Ectodermal cell (in vitro differentiated cells): ENCODE data around the gene SLC1A2.

Experiments used
- H3K27ac ChIP-seq: 2 replicates; pipeline ENCODE4 v1.7.0; 2013; ENCODE audit warnings: mild to moderate bottlenecking, low read depth, low read length; ENCODE audit not compliant: insufficient read depth, poor library complexity, severe bottlenecking
- H3K27me3 ChIP-seq: 2 replicates; pipeline ENCODE4 v1.7.0; 2013; ENCODE audit warnings: mild to moderate bottlenecking, low read length; ENCODE audit not compliant: insufficient read depth, control insufficient read depth, poor library complexity, severe bottlenecking
- H3K36me3 ChIP-seq: one replicate; pipeline ENCODE4 v1.7.0; 2013; ENCODE audit warnings: low read length; ENCODE audit not compliant: control insufficient read depth, insufficient read depth
- H3K4me1 ChIP-seq: one replicate; pipeline ENCODE4 v1.7.0; 2013; ENCODE audit warnings: low read length; ENCODE audit not compliant: control insufficient read depth, insufficient read depth
- H3K4me3 ChIP-seq: 2 replicates; pipeline ENCODE4 v1.7.0; 2013; ENCODE audit warnings: low read depth, low read length, control low read depth; ENCODE audit not compliant: insufficient read depth
- H3K9me3 ChIP-seq: 2 replicates; pipeline ENCODE4 v1.7.0; 2013; ENCODE audit warnings: mild to moderate bottlenecking, low read length, moderate library complexity; ENCODE audit not compliant: control insufficient read depth
- WGBS, 2 experiments: methylation state at CpG; one replicate each; pipeline ENCODE4 v1.1.7; 2013; ENCODE audit warnings: missing lambda C conversion rate in 2 of 2; 5-methylcytosine and 5-hydroxymethylcytosine counted together

SLC1A2 gene

GRCh38 chr11:35318309-35318708 lies 101.0 kb downstream of the SLC1A2 start:
- H3K9me3 ChIP-seq = no peaks in the 10 kb centered on the region
- no peaks in the 10 kb centered on the region for H3K4me1 ChIP-seq
- H3K4me3 ChIP-seq = no peak overlapping the region
- no peaks in the 10 kb centered on the region for H3K36me3 ChIP-seq
- H3K27ac ChIP-seq = no peak overlapping the region
- no peaks in the 10 kb centered on the region for H3K27me3 ChIP-seq
- 90 to 91% methylated on average over 1 of the region's 1 CpG for WGBS, 2 experiments

GRCh38 chr11:35317253-35317652 lies 102.1 kb downstream of the SLC1A2 start:
- H3K27me3 ChIP-seq = no peaks in the 10 kb centered on the region
- no peak overlapping the region for H3K4me3 ChIP-seq
- 91% methylated on average over 7 of the region's 7 CpGs for WGBS, 2 experiments
- H3K27ac ChIP-seq = no peak overlapping the region
- no peaks in the 10 kb centered on the region for H3K4me1 ChIP-seq
- H3K36me3 ChIP-seq = no peaks in the 10 kb centered on the region
- no peaks in the 10 kb centered on the region for H3K9me3 ChIP-seq

- Histone ChIP-seq H3K27me3 (no peaks in the 10 kb centered on the region), H3K9me3 (no peaks in the 10 kb centered on the region)
- 95 to 97% methylated on average over 2 of the region's 2 CpGs for WGBS, 2 experiments
Observed at GRCh38 chr11:35316161-35316560, 103.2 kb downstream of the SLC1A2 start.

GRCh38 chr11:35313760-35314153 lies 105.6 kb downstream of the SLC1A2 start:
- Histone ChIP-seq H3K9me3 (no peaks in the 10 kb centered on the region), H3K4me1 (no peaks in the 10 kb centered on the region), H3K27ac (no peak overlapping the region), H3K36me3 (no peaks in the 10 kb centered on the region), H3K4me3 (no peak overlapping the region), H3K27me3 (no peaks in the 10 kb centered on the region)
- WGBS, 2 experiments = 87 to 96% methylated on average over 1 of the region's 1 CpG

More at GRCh38 chr11:35316161-35316560, 103.2 kb downstream of the SLC1A2 start:
- no peaks in the 10 kb centered on the region for H3K4me1 ChIP-seq
- no peaks in the 10 kb centered on the region for H3K36me3 ChIP-seq
- no peak overlapping the region for H3K27ac ChIP-seq
- H3K4me3 ChIP-seq = no peak overlapping the region

- WGBS, 2 experiments = 83 to 91% methylated on average over 6 to 7 of the region's 7 CpGs
- no peaks in the 10 kb centered on the region for H3K36me3 ChIP-seq
- no peaks in the 10 kb centered on the region for H3K9me3 ChIP-seq
- no peaks in the 10 kb centered on the region for H3K4me1 ChIP-seq
- no peak overlapping the region for H3K4me3 ChIP-seq
- H3K27me3 ChIP-seq = no peaks in the 10 kb centered on the region
- no peak overlapping the region for H3K27ac ChIP-seq
Observed at GRCh38 chr11:35313066-35313759, 106.1 kb downstream of the SLC1A2 start.

- H3K4me1 ChIP-seq = no peaks in the 10 kb centered on the region
- no peaks in the 10 kb centered on the region for H3K36me3 ChIP-seq
- H3K27me3 ChIP-seq = no peaks in the 10 kb centered on the region
- H3K4me3 ChIP-seq = no peak overlapping the region
- WGBS, 2 experiments = 89 to 99% methylated on average over 3 of the region's 3 CpGs
- H3K27ac ChIP-seq = no peak overlapping the region
- H3K9me3 ChIP-seq = no peaks in the 10 kb centered on the region
Observed at GRCh38 chr11:35311331-35311730, 108.0 kb downstream of the SLC1A2 start.

GRCh38 chr11:35308157-35308556 lies 111.2 kb downstream of the SLC1A2 start:
- Histone ChIP-seq H3K9me3 (no peaks in the 10 kb centered on the region), H3K4me3 (no peak overlapping the region), H3K36me3 (no peaks in the 10 kb centered on the region), H3K4me1 (no peaks in the 10 kb centered on the region), H3K27ac (no peak overlapping the region), H3K27me3 (no peaks in the 10 kb centered on the region)
- 94 to 96% methylated on average over 8 to 9 of the region's 9 CpGs for WGBS, 2 experiments

GRCh38 chr11:35307221-35307621 lies 112.1 kb downstream of the SLC1A2 start:
- no peaks in the 10 kb centered on the region for H3K9me3 ChIP-seq
- no peaks in the 10 kb centered on the region for H3K36me3 ChIP-seq
- H3K27me3 ChIP-seq = no peaks in the 10 kb centered on the region
- no peaks in the 10 kb centered on the region for H3K4me1 ChIP-seq
- H3K4me3 ChIP-seq = no peak overlapping the region
- 97 to 99% methylated on average over 4 of the region's 4 CpGs for WGBS, 2 experiments
- no peak overlapping the region for H3K27ac ChIP-seq

- WGBS, 2 experiments = 74 to 80% methylated on average over 14 of the region's 14 CpGs
- Histone ChIP-seq H3K27me3 (no peaks in the 10 kb centered on the region), H3K4me1 (no peaks in the 10 kb centered on the region), H3K36me3 (no peaks in the 10 kb centered on the region), H3K4me3 (no peak overlapping the region), H3K9me3 (no peaks in the 10 kb centered on the region), H3K27ac (no peak overlapping the region)
Observed at GRCh38 chr11:35305670-35306382, 113.5 kb downstream of the SLC1A2 start.

GRCh38 chr11:35304900-35305460 lies 114.4 kb downstream of the SLC1A2 start:
- H3K27me3 ChIP-seq = no peaks in the 10 kb centered on the region
- no peaks in the 10 kb centered on the region for H3K4me1 ChIP-seq
- H3K36me3 ChIP-seq = no peaks in the 10 kb centered on the region
- H3K27ac ChIP-seq = no peak overlapping the region
- WGBS, 2 experiments = 94 to 97% methylated on average over 5 of the region's 5 CpGs
- no peaks in the 10 kb centered on the region for H3K9me3 ChIP-seq
- no peak overlapping the region for H3K4me3 ChIP-seq
